ENCODE results near the gene ZSCAN26. TPM values are rescaled to one million over a fixed set of nuclear protein-coding genes. Genes with fewer than 3 reads are reported as not detected.

Gene ZSCAN26
- total and polyA plus RNA-seq, 4 donors, result 4.6 to 31.1 (median 7.1) TPM

DNA sequence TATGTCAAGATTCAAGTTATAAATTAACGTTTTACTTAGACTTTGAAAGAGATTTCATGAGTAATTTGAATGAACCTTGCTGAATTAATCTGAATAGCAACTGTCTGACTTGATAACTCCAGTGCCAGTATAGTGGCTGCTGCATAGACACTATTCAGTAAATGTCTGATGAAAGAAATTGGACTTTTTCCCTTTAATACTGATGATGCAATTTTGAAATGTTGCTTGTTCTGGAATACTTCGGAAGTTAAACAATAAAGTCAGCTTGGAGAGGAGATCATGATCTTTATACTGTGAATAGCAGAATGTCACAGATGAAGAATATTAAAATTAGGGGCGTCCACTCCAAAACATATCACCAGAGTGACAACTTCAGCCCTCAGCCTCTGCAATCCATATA lies 10.8 kb downstream of the ZSCAN26 start:
- no peak for DNase-seq
- Histone ChIP-seq H3K36me3 (ENCODE audit: control insufficient read depth in 4 of 4, insufficient read depth in 4 of 4, low read length in 4 of 4) (peaks cover 8 to 26% (median 19%) of the 10 kb centered on the region in 4 donors), H3K9me3 (ENCODE audit: control insufficient read depth in 4 of 4, insufficient read depth in 3 of 4, low read length in 3 of 4) (peaks cover 0 to 2% (median 0%) of the 10 kb centered on the region in 4 donors), H3K27me3 (ENCODE audit: control insufficient read depth in 3 of 3, insufficient read depth in 3 of 3, low read length in 2 of 3) (no peaks in the 10 kb centered on the region), H3K9ac (ENCODE audit: insufficient read depth in 1 of 2, low read length in 2 of 2) (no peak overlapping the region), H3K27ac (ENCODE audit: low read depth in 1 of 2, low read length in 1 of 2) (no peak overlapping the region), H3K4me3 (no peak overlapping the region), H3K4me1 (ENCODE audit: control insufficient read depth in 5 of 5, insufficient read depth in 5 of 5, low read length in 5 of 5) (peaks cover 0 to 12% (median 5%) of the 10 kb centered on the region in 5 donors)
- ATAC-seq (ENCODE audit: insufficient read depth, low FRiP score), result no peak
- TF ChIP-seq, protein P1, sequence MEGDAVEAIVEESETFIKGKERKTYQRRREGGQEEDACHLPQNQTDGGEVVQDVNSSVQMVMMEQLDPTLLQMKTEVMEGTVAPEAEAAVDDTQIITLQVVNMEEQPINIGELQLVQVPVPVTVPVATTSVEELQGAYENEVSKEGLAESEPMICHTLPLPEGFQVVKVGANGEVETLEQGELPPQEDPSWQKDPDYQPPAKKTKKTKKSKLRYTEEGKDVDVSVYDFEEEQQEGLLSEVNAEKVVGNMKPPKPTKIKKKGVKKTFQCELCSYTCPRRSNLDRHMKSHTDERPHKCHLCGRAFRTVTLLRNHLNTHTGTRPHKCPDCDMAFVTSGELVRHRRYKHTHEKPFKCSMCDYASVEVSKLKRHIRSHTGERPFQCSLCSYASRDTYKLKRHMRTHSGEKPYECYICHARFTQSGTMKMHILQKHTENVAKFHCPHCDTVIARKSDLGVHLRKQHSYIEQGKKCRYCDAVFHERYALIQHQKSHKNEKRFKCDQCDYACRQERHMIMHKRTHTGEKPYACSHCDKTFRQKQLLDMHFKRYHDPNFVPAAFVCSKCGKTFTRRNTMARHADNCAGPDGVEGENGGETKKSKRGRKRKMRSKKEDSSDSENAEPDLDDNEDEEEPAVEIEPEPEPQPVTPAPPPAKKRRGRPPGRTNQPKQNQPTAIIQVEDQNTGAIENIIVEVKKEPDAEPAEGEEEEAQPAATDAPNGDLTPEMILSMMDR (IDR thresholded peaks at IDR 0.05; ENCODE audit: control extremely low read depth, extremely low read depth), result no peak
- 76 to 91% methylated on average over 3 of the region's 3 CpGs for WGBS, 2 donors

- TF ChIP-seq, protein P1 (IDR thresholded peaks at IDR 0.05; ENCODE audit: control extremely low read depth, extremely low read depth), result no peak
- whole genome bisulfite sequencing, 2 donors, result 36 to 38% methylated on average over 3 of the region's 3 CpGs
- Histone ChIP-seq H3K27ac (ENCODE audit: low read depth in 1 of 2, low read length in 1 of 2) (peak overlapping the region in 1 of 2 donors; percentile 57), H3K4me3 (peak overlapping the region; percentile 69), H3K9me3 (ENCODE audit: control insufficient read depth in 4 of 4, insufficient read depth in 3 of 4, low read length in 3 of 4) (peaks cover 0 to 8% (median 0%) of the 10 kb centered on the region in 4 donors), H3K27me3 (ENCODE audit: control insufficient read depth in 3 of 3, insufficient read depth in 3 of 3, low read length in 2 of 3) (no peaks in the 10 kb centered on the region), H3K9ac (ENCODE audit: insufficient read depth in 1 of 2, low read length in 2 of 2) (no peak overlapping the region), H3K36me3 (ENCODE audit: control insufficient read depth in 4 of 4, insufficient read depth in 4 of 4, low read length in 4 of 4) (peaks cover 11 to 25% (median 20%) of the 10 kb centered on the region in 4 donors), H3K4me1 (ENCODE audit: control insufficient read depth in 5 of 5, insufficient read depth in 5 of 5, low read length in 5 of 5) (peaks cover 0 to 12% (median 5%) of the 10 kb centered on the region in 5 donors)
- DNase-seq, result no peak
- no peak for ATAC-seq (ENCODE audit: insufficient read depth, low FRiP score)
Observed at GRCh38 chr6:28280595-28281287, 13.8 kb downstream of the ZSCAN26 start.

DNA sequence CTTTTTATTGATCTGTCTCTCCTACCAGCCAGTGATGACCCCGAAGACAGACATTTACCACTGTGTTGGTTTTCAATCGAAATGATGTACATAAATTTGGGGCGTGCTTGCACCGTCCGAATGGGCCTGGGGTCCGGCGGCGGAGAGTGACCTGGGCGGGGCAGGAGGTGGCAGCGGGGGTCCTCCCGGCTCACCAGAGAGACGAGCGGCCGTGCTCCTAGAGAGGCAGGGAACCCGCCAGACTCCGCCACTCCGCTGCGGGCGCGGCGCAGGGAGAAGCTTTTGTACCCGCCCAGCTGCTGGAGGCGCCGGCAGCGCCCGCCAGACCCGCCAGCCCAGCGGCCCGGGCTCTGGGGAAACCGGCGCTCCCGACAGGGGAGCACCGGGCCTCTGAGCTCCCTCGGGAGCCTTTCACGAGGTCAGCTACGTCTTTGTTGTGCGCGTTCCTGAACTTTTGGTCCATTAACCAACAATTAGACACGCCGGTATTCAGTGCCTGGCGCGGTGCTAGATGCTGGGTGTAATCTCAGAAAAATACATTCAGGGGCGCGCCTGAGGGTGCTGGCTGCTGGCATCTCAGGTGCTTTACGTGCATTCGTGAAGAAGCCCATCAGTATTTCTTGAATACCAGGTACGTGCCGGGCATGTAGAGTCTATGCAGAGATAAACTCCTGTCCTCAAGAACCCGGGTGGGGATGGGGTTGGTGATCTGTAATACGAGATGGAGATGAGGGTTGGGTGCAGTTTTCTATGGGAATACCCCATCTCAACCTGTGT lies 14.5 kb downstream of the ZSCAN26 start, which contains the start of gene PGBD1:
Gene PGBD1, plus strand, starts transcription at position 285 of the 777 bp plus-strand sequence. CDS start 2,242 bp downstream, outside the sequence.
- peaks cover 0 to 8% (median 0%) of the 10 kb centered on the region in 4 donors for H3K9me3 ChIP-seq (ENCODE audit: control insufficient read depth in 4 of 4, insufficient read depth in 3 of 4, low read length in 3 of 4)
- H3K4me3 ChIP-seq, result peak within 1 kb of the TSS; percentile 69
- TF ChIP-seq, protein P1 (IDR thresholded peaks at IDR 0.05; ENCODE audit: control extremely low read depth, extremely low read depth), result no peak
- peaks cover 12 to 22% (median 17%) of the 10 kb centered on the region in 4 donors for H3K36me3 ChIP-seq (ENCODE audit: control insufficient read depth in 4 of 4, insufficient read depth in 4 of 4, low read length in 4 of 4)
- ATAC-seq (ENCODE audit: insufficient read depth, low FRiP score) (peak; percentile 90), DNase-seq (peak; percentile 76 to 84 (median 82))
- 0 to 1% methylated on average over 50 of the region's 50 CpGs for WGBS, 2 donors
- H3K4me1 ChIP-seq (ENCODE audit: control insufficient read depth in 5 of 5, insufficient read depth in 5 of 5, low read length in 5 of 5), result peaks cover 0 to 12% (median 5%) of the 10 kb centered on the region in 5 donors
- H3K27ac ChIP-seq (ENCODE audit: low read depth in 1 of 2, low read length in 1 of 2), result peak within 1 kb of the TSS; percentile 32 to 57
- no peaks in the 10 kb centered on the region for H3K27me3 ChIP-seq (ENCODE audit: control insufficient read depth in 3 of 3, insufficient read depth in 3 of 3, low read length in 2 of 3)
- peak within 1 kb of the TSS; percentile 53 to 86 for H3K9ac ChIP-seq (ENCODE audit: insufficient read depth in 1 of 2, low read length in 2 of 2)
